KMS-11 (cell line): ENCODE results near the gene FAM13C.
"Not testable (repeated sequence)": the region's sequence is repeated elsewhere in the genome, so short reads cannot be mapped to it uniquely, and the experiment has no call there.

Experiments
- H2AFZ ChIP-seq: fragments of 200-600 bp; sonication (generic); 2 replicates; pipeline ENCODE4 v1.6.1; 2016; ENCODE audit warnings: antibody characterized with exemption, mixed run types, low read depth
- H3K27ac ChIP-seq: fragments of 200-600 bp; sonication (generic); 2 replicates; pipeline ENCODE4 v1.6.1; 2016; ENCODE audit warnings: mild to moderate bottlenecking, mixed run types
- H3K27me3 ChIP-seq: fragments of 200-600 bp; sonication (generic); 2 replicates; pipeline ENCODE4 v1.6.1; 2017; ENCODE audit warnings: mild to moderate bottlenecking, low read depth, mixed run types, moderate library complexity; ENCODE audit not compliant: insufficient read depth
- H3K36me3 ChIP-seq: fragments of 200-600 bp; sonication (generic); 2 replicates; pipeline ENCODE4 v1.6.1; 2017; ENCODE audit warnings: mild to moderate bottlenecking, mixed run types; ENCODE audit not compliant: insufficient read depth
- H3K4me1 ChIP-seq: fragments of 200-600 bp; sonication (generic); 2 replicates; pipeline ENCODE4 v1.6.1; 2016; ENCODE audit warnings: mild to moderate bottlenecking, low read depth, mixed run types; ENCODE audit not compliant: poor library complexity, severe bottlenecking
- H3K4me2 ChIP-seq: fragments of 200-600 bp; sonication (generic); 2 replicates; pipeline ENCODE4 v1.7.0; 2016; ENCODE audit warnings: mild to moderate bottlenecking, mixed run types
- H3K4me3 ChIP-seq: fragments of 200-600 bp; sonication (generic); IDR thresholded peaks from 2 replicates; pipeline ENCODE4 v1.6.1; 2017; ENCODE audit warnings: low read depth, low read length, mixed read lengths; ENCODE audit not compliant: insufficient read depth
- H3K79me2 ChIP-seq: fragments of 200-600 bp; sonication (generic); 2 replicates; pipeline ENCODE4 v1.6.1; 2016; ENCODE audit warnings: low read depth, mixed run types; ENCODE audit not compliant: insufficient read depth
- H3K9ac ChIP-seq: fragments of 200-600 bp; sonication (generic); 2 replicates; pipeline ENCODE4 v1.6.1; 2016; ENCODE audit warnings: mild to moderate bottlenecking, mixed run types
- H4K20me1 ChIP-seq: fragments of 200-600 bp; sonication (generic); 2 replicates; pipeline ENCODE4 v1.6.1; 2016; ENCODE audit warnings: mild to moderate bottlenecking, mixed run types; ENCODE audit not compliant: insufficient read depth
- CTCF ChIP-seq: fragments of 200-600 bp; sonication (generic); conservative IDR thresholded peaks from 2 replicates; pipeline ENCODE4 v1.6.1; 2017; ENCODE audit warnings: low read depth, mild to moderate bottlenecking, antibody characterized with exemption, low read length, moderate library complexity, mixed read lengths

FAM13C gene

GRCh38 chr10:59234194-59234593 is 128.2 kb downstream of the FAM13C start:
- Histone ChIP-seq H3K4me2 (no peak overlapping the region), H3K4me1 (no peaks in the 10 kb centered on the region), H4K20me1 (no peaks in the 10 kb centered on the region), H2AFZ (no peak overlapping the region), H3K27me3 (no peaks in the 10 kb centered on the region), H3K4me3 (no peak overlapping the region), H3K79me2 (no peaks in the 10 kb centered on the region), H3K36me3 (no peaks in the 10 kb centered on the region), H3K27ac (no peak overlapping the region), H3K9ac (no peak overlapping the region)
- no peak for TF ChIP-seq CTCF

GRCh38 chr10:59229441-59229840 is 132.9 kb downstream of the FAM13C start:
- Histone ChIP-seq H3K9ac (no peak overlapping the region), H3K36me3 (no peaks in the 10 kb centered on the region), H3K4me3 (no peak overlapping the region), H4K20me1 (no peaks in the 10 kb centered on the region), H3K27ac (no peak overlapping the region), H3K27me3 (no peaks in the 10 kb centered on the region), H3K4me1 (no peaks in the 10 kb centered on the region), H2AFZ (no peak overlapping the region), H3K79me2 (no peaks in the 10 kb centered on the region), H3K4me2 (no peak overlapping the region)
- TF ChIP-seq CTCF, result no peak

- Histone ChIP-seq H3K79me2 (no peaks in the 10 kb centered on the region), H4K20me1 (no peaks in the 10 kb centered on the region), H3K36me3 (no peaks in the 10 kb centered on the region)
Observed at GRCh38 chr10:59227136-59227673, 135.1 kb downstream of the FAM13C start.

GRCh38 chr10:59225211-59225610 is 137.1 kb downstream of the FAM13C start:
- Histone ChIP-seq H3K4me2 (no peak overlapping the region), H3K27ac (no peak overlapping the region), H3K4me3 (no peak overlapping the region), H3K4me1 (no peaks in the 10 kb centered on the region), H4K20me1 (no peaks in the 10 kb centered on the region), H3K27me3 (no peaks in the 10 kb centered on the region), H3K36me3 (no peaks in the 10 kb centered on the region), H2AFZ (no peak overlapping the region), H3K79me2 (no peaks in the 10 kb centered on the region), H3K9ac (no peak overlapping the region)
- no peak for TF ChIP-seq CTCF

More at GRCh38 chr10:59227136-59227673, 135.1 kb downstream of the FAM13C start:
- Histone ChIP-seq H2AFZ (no peak overlapping the region), H3K4me3 (no peak overlapping the region), H3K4me2 (no peak overlapping the region), H3K27ac (no peak overlapping the region), H3K4me1 (no peaks in the 10 kb centered on the region), H3K27me3 (no peaks in the 10 kb centered on the region), H3K9ac (no peak overlapping the region)
- TF ChIP-seq CTCF, result no peak

GRCh38 chr10:59223597-59223996 is 138.8 kb downstream of the FAM13C start:
- H3K79me2 ChIP-seq, H3K4me1 ChIP-seq, H3K27ac ChIP-seq, H3K27me3 ChIP-seq, H4K20me1 ChIP-seq, H2AFZ ChIP-seq, H3K36me3 ChIP-seq, H3K4me3 ChIP-seq, H3K9ac ChIP-seq, H3K4me2 ChIP-seq: not testable (repeated sequence)
